Right kidney (tissue), 1 donor: ENCODE data around the gene PDZD7.
A peak's percentile ranks its signal among the peaks of the same experiment; 100 is the strongest.

Source experiments
- DNase-seq: peaks from one replicate; pipeline ENCODE4 v3.0.0-alpha.2; 2016

Gene PDZD7

GRCh38 chr10:101018600-101019439, 12.1 kb downstream of the PDZD7 start:
- peak; percentile 75 for DNase-seq

GRCh38 chr10:101018118-101018599, 12.8 kb downstream of the PDZD7 start:
- DNase-seq, result no peak

GRCh38 chr10:101016814-101017213, 14.1 kb downstream of the PDZD7 start:
- DNase-seq, result no peak

- DNase-seq, result no peak
Observed at GRCh38 chr10:101015582-101015973, 15.4 kb downstream of the PDZD7 start.

- DNase-seq, result no peak
Observed at GRCh38 chr10:101014966-101015581, 15.9 kb downstream of the PDZD7 start.

GRCh38 chr10:101014230-101014884, 16.6 kb downstream of the PDZD7 start:
- DNase-seq, result peak; percentile 74

GRCh38 chr10:101013365-101013825, 17.5 kb downstream of the PDZD7 start:
- no peak for DNase-seq

GRCh38 chr10:101012525-101013364, 18.2 kb downstream of the PDZD7 start:
- peak; percentile 80 for DNase-seq

- DNase-seq, result no peak
Observed at GRCh38 chr10:101011517-101012423, 19.2 kb downstream of the PDZD7 start.

GRCh38 chr10:101010329-101010728, 20.6 kb downstream of the PDZD7 start:
- DNase-seq, result no peak

- DNase-seq, result no peak
Observed at GRCh38 chr10:101008823-101009423, 22.0 kb downstream of the PDZD7 start.

- DNase-seq, result no peak
Observed at GRCh38 chr10:101007915-101008822, 22.8 kb downstream of the PDZD7 start.

- no peak for DNase-seq
Observed at GRCh38 chr10:101007099-101007711, 23.7 kb downstream of the PDZD7 start.

- no peak for DNase-seq
Observed at GRCh38 chr10:101006593-101007098, 24.3 kb downstream of the PDZD7 start.

- DNase-seq, result no peak
Observed at GRCh38 chr10:101005869-101006567, 24.9 kb downstream of the PDZD7 start.

- DNase-seq, result no peak
Observed at GRCh38 chr10:101005361-101005760, 25.6 kb downstream of the PDZD7 start.

GRCh38 chr10:101003639-101004206, 27.2 kb downstream of the PDZD7 start:
- DNase-seq, result no peak

GRCh38 chr10:101002456-101002855, 28.5 kb downstream of the PDZD7 start:
- DNase-seq, result no peak
